Common myeloid progenitor, CD34-positive (primary cell): ENCODE measurements around the gene ARHGEF4.
A peak's percentile ranks its signal among the peaks of the same experiment; 100 is the strongest.
"Not testable (repeated sequence)": the region's sequence is repeated elsewhere in the genome, so short reads cannot be mapped to it uniquely, and the experiment has no call there.

Experiments
- CTCF ChIA-PET: fragments of 350-600 bp; sonication (Branson Sonifier 250); formaldehyde crosslinking; loops from one replicate; lab custom pipeline; 2021; ENCODE audit warnings: antibody characterized with exemption; lab: Charles Lee
- POLR2A ChIA-PET: fragments of 350-600 bp; sonication (Branson Sonifier 250); formaldehyde crosslinking; loops from one replicate; lab custom pipeline; 2021; ENCODE audit warnings: antibody characterized with exemption; lab: Charles Lee
- DNase-seq, 3 donors: peaks; one replicate each; pipeline versions ENCODE4 v3.0.0 to v3.0.0-alpha.2; 2013
- H3K27ac ChIP-seq, 2 experiments: 1 replicate in 1 of 2; 2 replicates in 1 of 2; pipeline ENCODE4 v1.7.0; 2013; ENCODE audit warnings: inconsistent platforms in 2 of 2, low read length in 2 of 2, mild to moderate bottlenecking in 2 of 2, low read depth in 1 of 2, moderate library complexity in 1 of 2; ENCODE audit not compliant: severe bottlenecking in 2 of 2, insufficient read depth in 1 of 2, poor library complexity in 1 of 2
- H3K27me3 ChIP-seq, 5 experiments: replicated peaks in 2 of 5; 1 replicate in 3 of 5; 2 replicates in 2 of 5; pipeline versions ENCODE4 v1.6.1 to v1.7.0; 2013; ENCODE audit warnings: low read length in 4 of 5, mild to moderate bottlenecking in 2 of 5, moderate library complexity in 2 of 5, inconsistent platforms in 1 of 5; ENCODE audit not compliant: insufficient read depth in 5 of 5, control insufficient read depth in 4 of 5
- H3K36me3 ChIP-seq, 4 experiments: 1 replicate in 2 of 4; 2 replicates in 2 of 4; pipeline versions ENCODE4 v1.6.1 to v1.7.0; 2013; ENCODE audit warnings: low read length in 3 of 4, control low read depth in 1 of 4, mild to moderate bottlenecking in 1 of 4; ENCODE audit not compliant: control insufficient read depth in 4 of 4, insufficient read depth in 4 of 4
- H3K4me1 ChIP-seq, 4 experiments: 1 replicate in 3 of 4; 2 replicates in 1 of 4; pipeline versions ENCODE4 v1.6.1 to v1.7.1; 2013; ENCODE audit warnings: low read length in 3 of 4, mild to moderate bottlenecking in 3 of 4, control low read depth in 1 of 4, inconsistent platforms in 1 of 4, moderate library complexity in 1 of 4; ENCODE audit not compliant: control insufficient read depth in 4 of 4, insufficient read depth in 4 of 4; ENCODE audit errors: control extremely low read depth in 1 of 4
- H3K4me3 ChIP-seq, 7 experiments: 1 replicate in 4 of 7; 2 replicates in 3 of 7; pipeline versions ENCODE4 v1.5.1 to v1.7.0; 2013; ENCODE audit warnings: mild to moderate bottlenecking in 7 of 7, low read length in 6 of 7, moderate library complexity in 6 of 7, inconsistent platforms in 2 of 7, low read depth in 2 of 7, control low read depth in 1 of 7; ENCODE audit not compliant: insufficient read depth in 4 of 7, control insufficient read depth in 1 of 7; ENCODE audit errors: extremely low read depth in 1 of 7
- H3K9me3 ChIP-seq, 5 experiments: 1 replicate in 4 of 5; 2 replicates in 1 of 5; pipeline versions ENCODE4 v1.6.1 to v1.7.1; 2013; ENCODE audit warnings: low read length in 4 of 5, mild to moderate bottlenecking in 2 of 5, inconsistent platforms in 1 of 5, low read depth in 1 of 5, moderate library complexity in 1 of 5; ENCODE audit not compliant: control insufficient read depth in 4 of 5, insufficient read depth in 2 of 5; ENCODE audit errors: control extremely low read depth in 1 of 5
- WGBS: methylation state at CpG from one replicate; pipeline ENCODE4 v1.1.5; 2013; ENCODE audit not compliant: insufficient coverage; 5-methylcytosine and 5-hydroxymethylcytosine counted together

The ARHGEF4 gene

GRCh38 chr2:130894326-130894942, 57.7 kb downstream of the ARHGEF4 start:
- H3K27ac ChIP-seq, result no peak overlapping the region
- peaks cover 0 to 6% (median 0%) of the 10 kb centered on the region in 5 experiments for H3K9me3 ChIP-seq
- no peaks in the 10 kb centered on the region for H3K4me1 ChIP-seq
- 94% methylated on average over 3 of the region's 7 CpGs for WGBS
- ChIA-PET POLR2A (no interaction called here), CTCF (no interaction called here)
- no peak overlapping the region for H3K4me3 ChIP-seq
- DNase-seq, result no peak
- no peaks in the 10 kb centered on the region for H3K36me3 ChIP-seq
- H3K27me3 ChIP-seq, result peaks cover 0 to 21% (median 2%) of the 10 kb centered on the region in 5 experiments

GRCh38 chr2:130896813-130897212, 60.1 kb downstream of the ARHGEF4 start:
- ChIA-PET POLR2A (no interaction called here), CTCF (no interaction called here)
- Histone ChIP-seq H3K36me3 (no peaks in the 10 kb centered on the region), H3K27me3 (peaks cover 0 to 22% (median 0%) of the 10 kb centered on the region in 5 experiments), H3K4me1 (no peaks in the 10 kb centered on the region), H3K27ac (no peak overlapping the region), H3K4me3 (no peak overlapping the region), H3K9me3 (peaks cover 0 to 6% (median 0%) of the 10 kb centered on the region in 5 experiments)
- no peak for DNase-seq
- 93% methylated on average over 7 of the region's 7 CpGs for WGBS

GRCh38 chr2:130898553-130898952, 61.8 kb downstream of the ARHGEF4 start:
- Histone ChIP-seq H3K36me3 (no peaks in the 10 kb centered on the region), H3K4me1 (no peaks in the 10 kb centered on the region), H3K27me3 (peaks cover 0 to 18% (median under 1%) of the 10 kb centered on the region in 5 experiments), H3K9me3 (peaks cover 0 to 6% (median 0%) of the 10 kb centered on the region in 5 experiments), H3K27ac (no peak overlapping the region), H3K4me3 (no peak overlapping the region)
- DNase-seq, result peak in 1 of 3 donors; percentile 3
- CTCF ChIA-PET, result no interaction called here
- 88% methylated on average over 4 of the region's 4 CpGs for WGBS
- POLR2A ChIA-PET, result no interaction called here

GRCh38 chr2:130899306-130899705, 62.6 kb downstream of the ARHGEF4 start:
- Histone ChIP-seq H3K4me1 (no peaks in the 10 kb centered on the region), H3K4me3 (no peak overlapping the region), H3K27me3 (peaks cover 0 to 16% (median 2%) of the 10 kb centered on the region in 5 experiments), H3K9me3 (peaks cover 0 to 6% (median 0%) of the 10 kb centered on the region in 5 experiments), H3K27ac (no peak overlapping the region), H3K36me3 (no peaks in the 10 kb centered on the region)
- POLR2A ChIA-PET, result no interaction called here
- WGBS, result 95% methylated on average over 5 of the region's 5 CpGs
- CTCF ChIA-PET, result no interaction called here
- DNase-seq, result no peak

GRCh38 chr2:130901061-130901460, 64.3 kb downstream of the ARHGEF4 start:
- 100% methylated on average over 3 of the region's 3 CpGs for WGBS
- CTCF ChIA-PET, result interaction anchor here (1.4 kb wide), 1 partner anchor 20 kb away, joined by 3 read pairs; no protein-coding TSS in a partner anchor

GRCh38 chr2:130901626-130902025, 64.9 kb downstream of the ARHGEF4 start:
- DNase-seq, H3K9me3 ChIP-seq, H3K4me1 ChIP-seq, H3K36me3 ChIP-seq, H3K4me3 ChIP-seq, H3K27ac ChIP-seq: not testable (repeated sequence)
- WGBS, result 75% methylated on average over 2 of the region's 9 CpGs
- ChIA-PET CTCF (interaction anchor here (1.4 kb wide), 1 partner anchor 19 kb away, joined by 3 read pairs; no protein-coding TSS in a partner anchor), POLR2A (interaction anchor here (0.7 kb wide), 1 partner anchor 20 kb away, joined by 3 read pairs; no protein-coding TSS in a partner anchor)
- peaks cover 0 to 16% (median 2%) of the 10 kb centered on the region in 5 experiments for H3K27me3 ChIP-seq

More at GRCh38 chr2:130901061-130901460, 64.3 kb downstream of the ARHGEF4 start:
- Histone ChIP-seq H3K36me3 (no peaks in the 10 kb centered on the region), H3K9me3 (peaks cover 0 to 2% (median 0%) of the 10 kb centered on the region in 5 experiments), H3K4me1 (no peaks in the 10 kb centered on the region), H3K27ac (no peak overlapping the region), H3K27me3 (peaks cover 0 to 11% (median 2%) of the 10 kb centered on the region in 5 experiments), H3K4me3 (no peak overlapping the region)
- POLR2A ChIA-PET, result interaction anchor here (0.6 kb wide), 1 partner anchor 33 kb away, joined by 3 read pairs; no protein-coding TSS in a partner anchor
- no peak for DNase-seq

GRCh38 chr2:130908832-130909231, 72.1 kb downstream of the ARHGEF4 start:
- 98% methylated on average over 5 of the region's 5 CpGs for WGBS
- ChIA-PET CTCF (no interaction called here), POLR2A (no interaction called here)
- Histone ChIP-seq H3K4me1 (no peaks in the 10 kb centered on the region), H3K36me3 (no peaks in the 10 kb centered on the region), H3K4me3 (no peak overlapping the region), H3K9me3 (peaks cover 0 to 8% (median 0%) of the 10 kb centered on the region in 5 experiments), H3K27ac (no peak overlapping the region), H3K27me3 (peaks cover 2 to 30% (median 5%) of the 10 kb centered on the region in 5 experiments)
- DNase-seq, result no peak
